Ascending aorta (tissue), 2 donors: Measurements from ENCODE around the gene FERMT3. TPM values are rescaled to one million over a fixed set of nuclear protein-coding genes. Genes with fewer than 3 reads are reported as not detected.

Experiments used
- DNase-seq, 2 donors: peaks; one replicate each; pipeline ENCODE4 v3.0.0-alpha.2; 2019; ENCODE audit warnings: low spot score in 2 of 2
- H3K27ac ChIP-seq, 2 donors: fragments of 200-600 bp; sonication (generic); one replicate each; pipeline ENCODE4 v1.5.1; 2016 to 2017; ENCODE audit warnings: mild to moderate bottlenecking in 1 of 2
- H3K27me3 ChIP-seq: fragments of 200-600 bp; sonication (generic); one replicate; pipeline ENCODE4 v1.5.1; 2017
- H3K36me3 ChIP-seq, 2 donors: fragments of 200-600 bp; sonication (generic); one replicate each; pipeline ENCODE4 v1.5.1; 2016
- H3K4me1 ChIP-seq, 2 donors: fragments of 200-600 bp; sonication (generic); one replicate each; pipeline ENCODE4 v1.5.1; 2016 to 2017; ENCODE audit warnings: mild to moderate bottlenecking in 1 of 2
- H3K4me3 ChIP-seq, 2 donors: fragments of 200-600 bp; sonication (generic); one replicate each; pipeline ENCODE4 v1.5.1; 2016 to 2017; ENCODE audit warnings: mild to moderate bottlenecking in 1 of 2
- H3K9me3 ChIP-seq, 2 donors: fragments of 200-600 bp; sonication (generic); one replicate each; pipeline ENCODE4 v1.5.1; 2016
- intact Hi-C: fragments of 100-400 bp; cut with DNase I; formaldehyde crosslinking; loops from one replicate; pipeline ENCODE4 v1.15.1; 2023
- total RNA-seq: library from RNA; depleted of rRNA; stranded (reverse); fragments of >200 nt; gene quantifications from one replicate; pipeline ENCODE4 v1.1.0, GENCODE V29; 2016
- TF ChIP-seq, protein P1 (sequence below), 3 experiments: fragments of 200-600 bp in 2 of 3; fragments of 450-650 bp in 1 of 3; sonication (generic) in 2 of 3; IDR thresholded peaks; one replicate each; pipeline ENCODE4 v1.5.1; 2016 to 2019; ENCODE audit warnings: antibody characterized with exemption in 3 of 3, mild to moderate bottlenecking in 1 of 3, moderate library complexity in 1 of 3

The FERMT3 gene
- total RNA-seq, 1 donor from 2014 or later, result 55.2 TPM

DNA sequence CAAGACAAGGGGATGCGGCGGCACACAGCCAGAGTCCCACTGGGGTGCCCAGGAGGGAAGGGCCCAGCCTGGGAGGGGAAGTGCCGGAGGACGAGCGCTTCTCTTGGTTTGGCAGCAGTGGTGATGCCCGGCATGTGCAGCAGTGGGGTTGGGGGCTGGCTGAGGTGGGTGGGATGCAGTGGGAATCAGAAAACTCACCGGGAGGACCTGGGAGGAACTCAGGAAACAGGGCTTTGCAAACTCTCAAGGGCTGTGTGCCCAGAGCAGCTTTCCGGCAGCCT is 3.0 kb downstream of the FERMT3 start:
- intact Hi-C loops, result no loop called here
- DNase-seq, result no peak

DNA sequence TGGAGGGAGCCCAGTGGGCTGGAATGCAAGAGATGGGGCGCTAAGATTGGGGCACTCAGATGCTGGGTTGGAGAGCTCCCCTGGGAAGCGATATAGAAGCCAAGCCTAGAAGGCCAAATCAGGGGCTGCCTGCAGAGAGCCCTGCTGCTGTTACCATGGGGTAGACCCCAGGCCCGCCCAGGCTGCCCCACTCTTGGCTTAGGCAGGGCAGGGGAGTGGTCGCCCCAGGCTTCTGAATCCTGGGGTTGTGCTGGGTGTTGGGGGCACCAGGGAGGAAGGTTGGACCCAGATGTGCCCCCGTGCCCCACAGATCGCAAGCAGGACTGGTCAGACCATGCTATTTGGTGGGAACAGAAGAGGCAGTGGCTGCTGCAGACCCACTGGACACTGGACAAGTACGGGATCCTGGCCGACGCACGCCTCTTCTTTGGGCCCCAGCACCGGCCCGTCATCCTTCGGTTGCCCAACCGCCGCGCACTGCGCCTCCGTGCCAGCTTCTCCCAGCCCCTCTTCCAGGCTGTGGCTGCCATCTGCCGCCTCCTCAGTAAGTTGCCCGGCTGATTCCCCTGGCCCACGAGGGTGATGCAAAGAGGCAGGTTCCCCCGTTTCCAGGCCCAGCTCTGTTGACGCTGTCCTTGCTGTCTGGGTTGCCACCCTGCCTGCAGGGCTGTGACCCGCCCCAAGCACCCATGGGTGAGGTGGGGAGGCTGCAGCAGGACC is 3.9 kb downstream of the FERMT3 start:
- H3K9me3 ChIP-seq, result no peaks in the 10 kb centered on the region
- intact Hi-C loops, result no loop called here
- peaks cover 1 to 13% of the 10 kb centered on the region in 2 donors for H3K36me3 ChIP-seq
- H3K4me3 ChIP-seq, result no peak overlapping the region
- DNase-seq, result no peak
- TF ChIP-seq, protein P1, sequence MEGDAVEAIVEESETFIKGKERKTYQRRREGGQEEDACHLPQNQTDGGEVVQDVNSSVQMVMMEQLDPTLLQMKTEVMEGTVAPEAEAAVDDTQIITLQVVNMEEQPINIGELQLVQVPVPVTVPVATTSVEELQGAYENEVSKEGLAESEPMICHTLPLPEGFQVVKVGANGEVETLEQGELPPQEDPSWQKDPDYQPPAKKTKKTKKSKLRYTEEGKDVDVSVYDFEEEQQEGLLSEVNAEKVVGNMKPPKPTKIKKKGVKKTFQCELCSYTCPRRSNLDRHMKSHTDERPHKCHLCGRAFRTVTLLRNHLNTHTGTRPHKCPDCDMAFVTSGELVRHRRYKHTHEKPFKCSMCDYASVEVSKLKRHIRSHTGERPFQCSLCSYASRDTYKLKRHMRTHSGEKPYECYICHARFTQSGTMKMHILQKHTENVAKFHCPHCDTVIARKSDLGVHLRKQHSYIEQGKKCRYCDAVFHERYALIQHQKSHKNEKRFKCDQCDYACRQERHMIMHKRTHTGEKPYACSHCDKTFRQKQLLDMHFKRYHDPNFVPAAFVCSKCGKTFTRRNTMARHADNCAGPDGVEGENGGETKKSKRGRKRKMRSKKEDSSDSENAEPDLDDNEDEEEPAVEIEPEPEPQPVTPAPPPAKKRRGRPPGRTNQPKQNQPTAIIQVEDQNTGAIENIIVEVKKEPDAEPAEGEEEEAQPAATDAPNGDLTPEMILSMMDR (IDR thresholded peaks at IDR 0.05), result no peak
- no peaks in the 10 kb centered on the region for H3K4me1 ChIP-seq
- H3K27ac ChIP-seq, result no peak overlapping the region
- H3K27me3 ChIP-seq, result no peaks in the 10 kb centered on the region

More for the DNA sequence above, 3.0 kb downstream of the FERMT3 start:
- H3K9me3 ChIP-seq, result no peaks in the 10 kb centered on the region
- H3K4me1 ChIP-seq, result no peaks in the 10 kb centered on the region
- TF ChIP-seq, protein P1 (IDR thresholded peaks at IDR 0.05), result no peak
- no peak overlapping the region for H3K4me3 ChIP-seq
- H3K27me3 ChIP-seq, result no peaks in the 10 kb centered on the region
- H3K27ac ChIP-seq, result no peak overlapping the region
- H3K36me3 ChIP-seq, result peaks cover 9 to 14% of the 10 kb centered on the region in 2 donors

DNA sequence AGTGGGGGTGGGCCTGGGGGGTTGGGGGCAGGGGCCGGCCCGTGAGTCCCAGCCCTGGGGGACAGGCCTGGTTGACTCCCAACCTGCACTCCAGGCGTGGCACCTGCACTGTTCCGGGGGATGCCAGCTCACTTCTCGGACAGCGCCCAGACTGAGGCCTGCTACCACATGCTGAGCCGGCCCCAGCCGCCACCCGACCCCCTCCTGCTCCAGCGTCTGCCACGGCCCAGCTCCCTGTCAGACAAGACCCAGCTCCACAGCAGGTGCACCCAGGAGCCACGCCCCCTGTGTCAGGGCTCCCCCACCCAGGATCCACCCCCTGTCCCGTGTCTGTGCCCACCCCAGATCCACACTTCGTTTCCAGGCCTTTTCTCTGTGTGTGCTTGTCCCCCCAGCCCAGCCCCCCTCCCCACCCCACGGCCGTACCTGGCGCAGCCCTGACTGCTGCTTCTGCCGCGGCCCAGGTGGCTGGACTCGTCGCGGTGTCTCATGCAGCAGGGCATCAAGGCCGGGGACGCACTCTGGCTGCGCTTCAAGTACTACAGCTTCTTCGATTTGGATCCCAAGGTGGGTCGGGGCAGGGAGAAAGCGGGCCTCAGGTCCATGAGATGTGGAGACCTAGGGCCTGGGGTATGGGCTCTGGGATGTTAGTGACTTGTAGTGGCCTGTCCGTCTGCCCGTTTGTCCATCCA is 4.8 kb downstream of the FERMT3 start:
- Histone ChIP-seq H3K36me3 (peaks cover 0 to 10% of the 10 kb centered on the region in 2 donors), H3K4me1 (no peaks in the 10 kb centered on the region), H3K4me3 (no peak overlapping the region), H3K27ac (no peak overlapping the region), H3K27me3 (no peaks in the 10 kb centered on the region), H3K9me3 (no peaks in the 10 kb centered on the region)
- intact Hi-C loops, result no loop called here
- DNase-seq, result no peak
- TF ChIP-seq, protein P1 (IDR thresholded peaks at IDR 0.05), result no peak

DNA sequence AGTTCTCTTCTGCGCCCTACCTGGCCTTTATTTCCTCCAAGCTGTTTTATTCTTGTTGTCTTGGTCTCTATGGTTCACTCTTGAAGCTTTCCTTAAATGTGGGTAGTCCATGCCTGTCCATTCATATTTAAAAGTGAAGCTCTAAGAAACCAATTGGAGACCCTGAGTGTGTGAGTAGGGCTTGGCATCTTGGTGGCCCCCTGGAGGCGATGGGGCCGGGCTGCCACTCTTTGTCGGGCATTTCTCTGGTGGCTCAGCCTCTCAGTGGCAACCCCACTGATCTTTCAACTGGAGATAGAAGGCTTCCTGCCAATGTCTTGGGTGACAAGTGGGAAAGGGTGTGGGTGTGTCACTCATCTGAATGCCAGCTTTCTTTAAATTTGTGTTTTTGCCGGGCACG is 10.4 kb downstream of the FERMT3 start:
- Histone ChIP-seq H3K27ac (no peak overlapping the region), H3K36me3 (peaks cover 7 to 13% of the 10 kb centered on the region in 2 donors), H3K9me3 (no peaks in the 10 kb centered on the region), H3K4me1 (no peaks in the 10 kb centered on the region), H3K4me3 (no peak overlapping the region), H3K27me3 (no peaks in the 10 kb centered on the region)
- TF ChIP-seq, protein P1 (IDR thresholded peaks at IDR 0.05), result no peak
- DNase-seq, result no peak
- intact Hi-C loops, result no loop called here

DNA sequence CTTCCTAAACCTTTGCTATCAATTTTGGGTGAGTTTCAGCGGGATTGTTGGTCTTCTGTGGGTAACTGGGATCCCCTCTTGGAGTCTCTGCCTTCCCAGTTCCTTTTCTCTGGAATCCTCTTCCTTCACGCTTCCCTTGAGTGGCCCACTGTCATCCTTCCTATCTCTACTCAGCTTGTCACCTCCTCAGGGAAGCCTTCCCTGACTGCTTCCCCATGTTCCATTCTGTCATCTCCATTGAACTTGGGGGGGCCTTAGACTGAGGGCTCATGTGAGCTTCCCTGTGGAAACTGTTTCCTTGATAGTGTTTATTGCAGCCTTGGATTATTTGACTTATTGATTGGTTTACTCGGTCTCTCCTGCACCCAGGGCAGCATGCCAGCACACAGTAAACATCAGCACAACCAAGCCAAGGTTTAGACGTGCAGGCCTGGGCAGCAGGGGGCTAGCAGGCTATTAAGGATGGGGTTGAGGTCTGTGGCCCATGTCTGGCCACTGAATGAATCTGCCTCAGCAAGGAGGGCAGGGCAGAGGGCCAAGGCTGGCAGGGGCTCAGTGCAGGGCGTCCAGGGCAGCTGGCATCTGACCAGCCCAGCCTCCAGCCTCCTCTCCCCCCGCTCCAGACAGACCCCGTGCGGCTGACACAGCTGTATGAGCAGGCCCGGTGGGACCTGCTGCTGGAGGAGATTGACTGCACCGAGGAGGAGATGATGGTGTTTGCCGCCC is 12.3 kb downstream of the FERMT3 start:
- H3K27ac ChIP-seq, result no peak overlapping the region
- no peak for DNase-seq
- TF ChIP-seq, protein P1 (IDR thresholded peaks at IDR 0.05), result no peak
- H3K36me3 ChIP-seq, result peaks cover 7 to 13% of the 10 kb centered on the region in 2 donors
- no peaks in the 10 kb centered on the region for H3K4me1 ChIP-seq
- no peaks in the 10 kb centered on the region for H3K9me3 ChIP-seq
- no peak overlapping the region for H3K4me3 ChIP-seq
- H3K27me3 ChIP-seq, result no peaks in the 10 kb centered on the region
- intact Hi-C loops, result no loop called here
